Neural cell (in vitro differentiated cells): ENCODE results near the gene GAS7. TPM values are rescaled to one million over a fixed set of nuclear protein-coding genes. Genes with fewer than 3 reads are reported as not detected.

Experiments used
- H2AFZ ChIP-seq: fragments of 200-600, 300-800 bp; sonication (generic), shearing (Covaris generic); 2 replicates; pipeline ENCODE4 v1.6.0; 2014; ENCODE audit warnings: low read depth, mild to moderate bottlenecking, antibody characterized with exemption, low read length, moderate library complexity
- H3F3A ChIP-seq: fragments of 200-600 bp; shearing (Covaris generic); 2 replicates; pipeline ENCODE4 v1.6.1; 2016; ENCODE audit warnings: mild to moderate bottlenecking, moderate library complexity, mixed read lengths, antibody characterized with exemption, low read length; ENCODE audit not compliant: insufficient read depth, poor library complexity, severe bottlenecking
- H3K27ac ChIP-seq: fragments of 200-600, 300-800 bp; sonication (generic), shearing (Covaris generic); 2 replicates; pipeline ENCODE4 v1.5.1; 2014; ENCODE audit warnings: mild to moderate bottlenecking, low read length, moderate library complexity
- H3K27me3 ChIP-seq: fragments of 300-800, 200-600 bp; sonication (generic), shearing (Covaris generic); 2 replicates; pipeline ENCODE4 v1.6.0; 2014; ENCODE audit warnings: mild to moderate bottlenecking, low read depth, low read length, moderate library complexity; ENCODE audit not compliant: insufficient read depth
- H3K36me3 ChIP-seq: fragments of 300-800, 200-600 bp; sonication (generic), shearing (Covaris generic); 2 replicates; pipeline ENCODE4 v1.5.1; 2014; ENCODE audit warnings: mild to moderate bottlenecking, antibody characterized with exemption, low read length, moderate library complexity; ENCODE audit not compliant: insufficient read depth
- H3K4me2 ChIP-seq: fragments of 300-800, 200-600 bp; sonication (generic), shearing (Covaris generic); 2 replicates; pipeline ENCODE4 v1.6.0; 2014; ENCODE audit warnings: mild to moderate bottlenecking, low read length
- H3K4me3 ChIP-seq: fragments of 300-800, 200-600 bp; sonication (generic), shearing (Covaris generic); 2 replicates; pipeline ENCODE4 v1.5.1; 2014; ENCODE audit warnings: mild to moderate bottlenecking, low read length, moderate library complexity
- H3K79me2 ChIP-seq: fragments of 200-600 bp; shearing (Covaris generic); replicated peaks from 2 replicates; pipeline ENCODE4 v1.6.0; 2014; ENCODE audit warnings: mild to moderate bottlenecking, low read length, moderate library complexity; ENCODE audit not compliant: insufficient read depth
- H3K9ac ChIP-seq: fragments of 300-800, 200-600 bp; sonication (generic), shearing (Covaris generic); 2 replicates; pipeline ENCODE4 v1.6.1; 2016; ENCODE audit warnings: mild to moderate bottlenecking, low read length, mixed read lengths
- H3K9me2 ChIP-seq: fragments of 200-600 bp; shearing (Covaris generic); 2 replicates; pipeline ENCODE4 v1.6.1; 2016; ENCODE audit warnings: mild to moderate bottlenecking, low read length, mixed read lengths; ENCODE audit not compliant: insufficient read depth
- H3K9me3 ChIP-seq: fragments of 200-600, 300-800 bp; sonication (generic), shearing (Covaris generic); 2 replicates; pipeline ENCODE4 v1.6.1; 2016; ENCODE audit warnings: mild to moderate bottlenecking, mixed run types, low read length, moderate library complexity, mixed read lengths
- H4K20me1 ChIP-seq: fragments of 200-600 bp; shearing (Covaris generic); 2 replicates; pipeline ENCODE4 v1.6.1; 2016; ENCODE audit warnings: mild to moderate bottlenecking, mixed run types; ENCODE audit not compliant: insufficient read depth
- EP300 ChIP-seq: fragments of 450-650 bp; conservative IDR thresholded peaks from 2 replicates; pipeline ENCODE4 v1.6.1; 2014; ENCODE audit warnings: antibody characterized with exemption, mild to moderate bottlenecking, moderate library complexity; ENCODE audit not compliant: poor library complexity, severe bottlenecking
- EZH2 ChIP-seq: fragments of 200-600, 300-800 bp; shearing (Covaris generic), sonication (generic); IDR thresholded peaks from 2 replicates; pipeline ENCODE4 v1.6.1; 2014; ENCODE audit warnings: antibody characterized with exemption, low read length, borderline replicate concordance, mild to moderate bottlenecking; ENCODE audit not compliant: insufficient read depth, poor library complexity, severe bottlenecking
- MXI1 ChIP-seq: fragments of 450-650 bp; conservative IDR thresholded peaks from 2 replicates; pipeline ENCODE4 v1.6.1; 2014; ENCODE audit warnings: antibody characterized with exemption, mild to moderate bottlenecking; ENCODE audit not compliant: poor library complexity, severe bottlenecking
- POLR2AphosphoS5 ChIP-seq: IDR thresholded peaks from 2 replicates; pipeline ENCODE4 v1.6.1; 2012
- RAD21 ChIP-seq: fragments of 450-650 bp; conservative IDR thresholded peaks from 2 replicates; pipeline ENCODE4 v1.6.1; 2014; ENCODE audit warnings: antibody characterized with exemption, mild to moderate bottlenecking, moderate library complexity
- SMC3 ChIP-seq: fragments of 450-650 bp; conservative IDR thresholded peaks from 2 replicates; pipeline ENCODE4 v1.6.1; 2014; ENCODE audit warnings: antibody characterized with exemption, mild to moderate bottlenecking, moderate library complexity; ENCODE audit not compliant: poor library complexity
- TAF1 ChIP-seq: IDR thresholded peaks from 2 replicates; pipeline ENCODE4 v1.6.1; 2012; ENCODE audit warnings: low read depth
- polyA plus RNA-seq: library from polyadenylated mRNA; depleted of rRNA; stranded (reverse); fragments of >200 nt; gene quantifications from 2 replicates; pipeline ENCODE4 v1.2.3, GENCODE V29; 2014
- TF ChIP-seq, protein P1 (sequence below): fragments of 450-650 bp; IDR thresholded peaks from 2 replicates; pipeline ENCODE4 v1.5.1; 2014; ENCODE audit warnings: antibody characterized with exemption, mild to moderate bottlenecking, moderate library complexity; ENCODE audit not compliant: poor library complexity, severe bottlenecking
- TF ChIP-seq, protein P2 (sequence below): IDR thresholded peaks from 2 replicates; pipeline ENCODE4 v1.6.1; 2012; ENCODE audit warnings: borderline replicate concordance

The GAS7 gene
- polyA plus RNA-seq, 1 donor from 2014 or later, result 23.6 TPM

DNA sequence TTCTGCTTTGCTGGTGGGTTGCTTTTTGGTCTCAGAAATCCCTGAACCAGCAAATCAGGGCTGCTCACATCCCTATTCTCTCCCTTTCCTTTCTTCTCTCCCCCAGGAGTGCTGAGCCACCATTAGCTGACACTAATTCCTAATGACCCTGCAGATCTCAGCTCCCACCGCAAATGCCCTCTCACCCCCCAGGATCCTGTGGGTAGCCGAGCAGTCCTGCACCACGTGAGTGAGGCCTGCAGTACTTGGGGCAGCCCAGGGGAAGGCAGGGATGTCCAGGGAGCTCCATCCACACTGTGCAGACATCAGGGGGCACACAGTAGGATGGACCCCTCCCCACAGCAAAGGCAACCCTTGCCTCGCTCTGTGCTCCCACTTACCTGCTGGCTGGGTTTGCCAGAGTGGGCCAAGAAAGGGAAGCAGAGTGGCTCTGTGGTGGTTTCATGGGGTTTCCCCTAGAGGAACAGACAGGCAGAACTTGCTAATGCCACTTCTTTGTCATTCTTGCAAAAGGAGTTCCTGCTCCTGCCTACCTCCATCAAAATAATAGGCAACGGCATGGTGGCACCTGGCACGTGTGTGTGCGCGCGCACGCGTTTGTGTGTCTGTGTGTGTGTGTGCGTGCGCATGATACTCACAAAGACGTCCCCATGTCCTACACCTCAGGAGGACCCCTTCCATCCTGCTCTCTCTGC, 135.6 kb downstream of the GAS7 start:
- no peaks in the 10 kb centered on the region for H3K27me3 ChIP-seq
- no peaks in the 10 kb centered on the region for H4K20me1 ChIP-seq
- no peak overlapping the region for H3K9ac ChIP-seq
- no peak overlapping the region for H3K4me3 ChIP-seq
- TF ChIP-seq SMC3 (no peak), TAF1 (no peak), MXI1 (no peak), EP300 (no peak), EZH2 (no peak), RAD21 (no peak), POLR2AphosphoS5 (no peak)
- TF ChIP-seq, protein P1, sequence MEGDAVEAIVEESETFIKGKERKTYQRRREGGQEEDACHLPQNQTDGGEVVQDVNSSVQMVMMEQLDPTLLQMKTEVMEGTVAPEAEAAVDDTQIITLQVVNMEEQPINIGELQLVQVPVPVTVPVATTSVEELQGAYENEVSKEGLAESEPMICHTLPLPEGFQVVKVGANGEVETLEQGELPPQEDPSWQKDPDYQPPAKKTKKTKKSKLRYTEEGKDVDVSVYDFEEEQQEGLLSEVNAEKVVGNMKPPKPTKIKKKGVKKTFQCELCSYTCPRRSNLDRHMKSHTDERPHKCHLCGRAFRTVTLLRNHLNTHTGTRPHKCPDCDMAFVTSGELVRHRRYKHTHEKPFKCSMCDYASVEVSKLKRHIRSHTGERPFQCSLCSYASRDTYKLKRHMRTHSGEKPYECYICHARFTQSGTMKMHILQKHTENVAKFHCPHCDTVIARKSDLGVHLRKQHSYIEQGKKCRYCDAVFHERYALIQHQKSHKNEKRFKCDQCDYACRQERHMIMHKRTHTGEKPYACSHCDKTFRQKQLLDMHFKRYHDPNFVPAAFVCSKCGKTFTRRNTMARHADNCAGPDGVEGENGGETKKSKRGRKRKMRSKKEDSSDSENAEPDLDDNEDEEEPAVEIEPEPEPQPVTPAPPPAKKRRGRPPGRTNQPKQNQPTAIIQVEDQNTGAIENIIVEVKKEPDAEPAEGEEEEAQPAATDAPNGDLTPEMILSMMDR, result no peak
- TF ChIP-seq, protein P2, sequence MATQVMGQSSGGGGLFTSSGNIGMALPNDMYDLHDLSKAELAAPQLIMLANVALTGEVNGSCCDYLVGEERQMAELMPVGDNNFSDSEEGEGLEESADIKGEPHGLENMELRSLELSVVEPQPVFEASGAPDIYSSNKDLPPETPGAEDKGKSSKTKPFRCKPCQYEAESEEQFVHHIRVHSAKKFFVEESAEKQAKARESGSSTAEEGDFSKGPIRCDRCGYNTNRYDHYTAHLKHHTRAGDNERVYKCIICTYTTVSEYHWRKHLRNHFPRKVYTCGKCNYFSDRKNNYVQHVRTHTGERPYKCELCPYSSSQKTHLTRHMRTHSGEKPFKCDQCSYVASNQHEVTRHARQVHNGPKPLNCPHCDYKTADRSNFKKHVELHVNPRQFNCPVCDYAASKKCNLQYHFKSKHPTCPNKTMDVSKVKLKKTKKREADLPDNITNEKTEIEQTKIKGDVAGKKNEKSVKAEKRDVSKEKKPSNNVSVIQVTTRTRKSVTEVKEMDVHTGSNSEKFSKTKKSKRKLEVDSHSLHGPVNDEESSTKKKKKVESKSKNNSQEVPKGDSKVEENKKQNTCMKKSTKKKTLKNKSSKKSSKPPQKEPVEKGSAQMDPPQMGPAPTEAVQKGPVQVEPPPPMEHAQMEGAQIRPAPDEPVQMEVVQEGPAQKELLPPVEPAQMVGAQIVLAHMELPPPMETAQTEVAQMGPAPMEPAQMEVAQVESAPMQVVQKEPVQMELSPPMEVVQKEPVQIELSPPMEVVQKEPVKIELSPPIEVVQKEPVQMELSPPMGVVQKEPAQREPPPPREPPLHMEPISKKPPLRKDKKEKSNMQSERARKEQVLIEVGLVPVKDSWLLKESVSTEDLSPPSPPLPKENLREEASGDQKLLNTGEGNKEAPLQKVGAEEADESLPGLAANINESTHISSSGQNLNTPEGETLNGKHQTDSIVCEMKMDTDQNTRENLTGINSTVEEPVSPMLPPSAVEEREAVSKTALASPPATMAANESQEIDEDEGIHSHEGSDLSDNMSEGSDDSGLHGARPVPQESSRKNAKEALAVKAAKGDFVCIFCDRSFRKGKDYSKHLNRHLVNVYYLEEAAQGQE, result no peak
- no peaks in the 10 kb centered on the region for H3F3A ChIP-seq
- H3K27ac ChIP-seq, result no peak overlapping the region
- H3K4me2 ChIP-seq, result no peak overlapping the region
- no peaks in the 10 kb centered on the region for H3K9me2 ChIP-seq
- no peaks in the 10 kb centered on the region for H3K36me3 ChIP-seq
- no peak overlapping the region for H2AFZ ChIP-seq
- H3K9me3 ChIP-seq, result no peaks in the 10 kb centered on the region
- H3K79me2 ChIP-seq, result no peaks in the 10 kb centered on the region

GRCh38 chr17:10061111-10061845, 137.1 kb downstream of the GAS7 start:
- H2AFZ ChIP-seq, result no peak overlapping the region
- H3K9me2 ChIP-seq, result no peaks in the 10 kb centered on the region
- H4K20me1 ChIP-seq, result no peaks in the 10 kb centered on the region
- no peaks in the 10 kb centered on the region for H3K9me3 ChIP-seq
- no peak overlapping the region for H3K27ac ChIP-seq
- H3K36me3 ChIP-seq, result no peaks in the 10 kb centered on the region
- no peaks in the 10 kb centered on the region for H3K27me3 ChIP-seq
- TF ChIP-seq, protein P2, result no peak
- TF ChIP-seq EP300, result no peak
- no peak for TF ChIP-seq SMC3
- TF ChIP-seq MXI1, result no peak
- H3F3A ChIP-seq, result no peaks in the 10 kb centered on the region
- no peak overlapping the region for H3K4me2 ChIP-seq
- no peak overlapping the region for H3K9ac ChIP-seq
- no peaks in the 10 kb centered on the region for H3K79me2 ChIP-seq
- no peak overlapping the region for H3K4me3 ChIP-seq
